Eye (tissue), 1 donor: ENCODE results near the gene TM2D3.
A peak's percentile ranks its signal among the peaks of the same experiment; 100 is the strongest.

Experiments used
- DNase-seq: peaks from one replicate; pipeline ENCODE4 v3.0.0-alpha.2; 2015

Gene TM2D3

GRCh38 chr15:101599091-101599490 is 53.1 kb downstream of the TM2D3 start:
- DNase-seq: peak; percentile 43

GRCh38 chr15:101597360-101597928 is 54.7 kb downstream of the TM2D3 start:
- no peak for DNase-seq

- DNase-seq: no peak
Observed at GRCh38 chr15:101596633-101597032, 55.5 kb downstream of the TM2D3 start.
